Measurements from ENCODE around the gene ACO1. TPM values are rescaled to one million over a fixed set of nuclear protein-coding genes. Genes with fewer than 3 reads are reported as not detected.

ACO1 gene
- total and polyA plus RNA-seq, 2 experiments from 2014 or later, result 72.0 to 79.5 TPM

DNA sequence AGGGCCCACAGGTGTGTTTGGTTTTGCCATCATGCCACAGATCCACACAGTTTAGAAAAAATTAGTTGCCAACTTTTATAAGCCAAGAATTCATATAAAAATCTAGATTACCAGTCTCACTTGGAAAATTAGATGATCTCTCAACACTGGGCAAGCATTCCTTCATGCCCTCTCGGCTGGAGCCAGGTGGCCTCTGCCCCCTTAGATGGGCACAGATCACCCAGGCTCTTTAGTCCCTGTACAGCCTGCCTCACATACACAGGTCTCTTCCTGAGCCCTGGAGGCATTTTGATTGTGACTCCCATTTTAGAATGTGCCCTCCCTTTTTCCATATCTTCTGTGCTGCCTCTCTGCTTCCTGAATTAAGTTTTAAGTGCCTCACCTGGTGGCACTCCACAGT, 20.0 kb downstream of the ACO1 start:
- Histone ChIP-seq H3K4me3 (no peak overlapping the region), H3K79me2 (ENCODE audit: insufficient read depth) (peaks cover 49% of the 10 kb centered on the region), H3K27me3 (replicated peaks; ENCODE audit: insufficient read depth) (no peaks in the 10 kb centered on the region), H3F3A (ENCODE audit: insufficient read depth) (no peaks in the 10 kb centered on the region), H3K9me2 (ENCODE audit: insufficient read depth) (no peaks in the 10 kb centered on the region), H4K20me1 (ENCODE audit: insufficient read depth) (no peaks in the 10 kb centered on the region), H3K9ac (no peak overlapping the region), H3K4me1 (ENCODE audit: insufficient read depth) (no peaks in the 10 kb centered on the region), H3K4me2 (ENCODE audit: unreplicated experiment) (no peak overlapping the region), H2AFZ (no peak overlapping the region), H3K36me3 (ENCODE audit: low read depth) (peaks cover 40% of the 10 kb centered on the region), H3K9me3 (ENCODE audit: low read depth) (no peaks in the 10 kb centered on the region), H3K27ac (no peak overlapping the region)
- 87 to 100% methylated on average over 1 of the region's 1 CpG for WGBS, 2 experiments (ENCODE audit: low coverage in 1 of 2, low lambda C conversion rate in 2 of 2, missing lambda C conversion rate in 2 of 2)
- in situ Hi-C loops (cut with MboI), result no loop called here
- DNase-seq, result no peak
- TF ChIP-seq EZH2phosphoT487 (IDR thresholded peaks at IDR 0.05; ENCODE audit: insufficient read depth, low read depth) (no peak), EZH2 (IDR thresholded peaks at IDR 0.05; ENCODE audit: insufficient read depth, poor library complexity, severe bottlenecking) (no peak)

DNA sequence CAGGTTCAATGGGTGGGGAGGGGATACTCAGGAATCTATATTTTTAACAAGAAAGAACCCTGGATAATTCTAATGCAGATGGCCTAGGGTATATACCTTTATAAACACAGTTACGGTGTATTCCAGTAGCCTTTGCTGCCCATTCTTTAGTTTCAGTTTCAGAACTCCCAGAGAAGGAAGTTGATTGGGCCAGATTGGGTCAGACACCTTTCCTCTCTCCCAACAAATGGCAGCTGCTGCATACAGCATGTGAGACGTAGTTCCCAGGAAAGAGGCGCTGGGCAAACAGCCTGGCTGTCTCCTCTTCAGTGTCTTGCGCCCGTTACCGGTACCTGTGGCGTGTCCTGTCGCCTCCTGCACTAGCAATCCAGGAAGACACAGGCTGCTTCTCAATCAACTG, 20.4 kb downstream of the ACO1 start:
- WGBS, 2 experiments (ENCODE audit: low coverage in 1 of 2, low lambda C conversion rate in 2 of 2, missing lambda C conversion rate in 2 of 2), result 84 to 87% methylated on average over 8 of the region's 8 CpGs
- Histone ChIP-seq H3K4me1 (ENCODE audit: insufficient read depth) (no peaks in the 10 kb centered on the region), H3K27ac (no peak overlapping the region), H2AFZ (no peak overlapping the region), H3K9me3 (ENCODE audit: low read depth) (no peaks in the 10 kb centered on the region), H3K4me3 (no peak overlapping the region), H3K9ac (no peak overlapping the region), H3K79me2 (ENCODE audit: insufficient read depth) (peaks cover 46% of the 10 kb centered on the region), H3K27me3 (replicated peaks; ENCODE audit: insufficient read depth) (no peaks in the 10 kb centered on the region), H3K4me2 (ENCODE audit: unreplicated experiment) (no peak overlapping the region), H4K20me1 (ENCODE audit: insufficient read depth) (no peaks in the 10 kb centered on the region), H3K36me3 (ENCODE audit: low read depth) (peaks cover 43% of the 10 kb centered on the region), H3F3A (ENCODE audit: insufficient read depth) (no peaks in the 10 kb centered on the region), H3K9me2 (ENCODE audit: insufficient read depth) (no peaks in the 10 kb centered on the region)
- in situ Hi-C loops (cut with MboI), result no loop called here
- no peak for TF ChIP-seq EZH2phosphoT487 (IDR thresholded peaks at IDR 0.05; ENCODE audit: insufficient read depth, low read depth)
- no peak for TF ChIP-seq EZH2 (IDR thresholded peaks at IDR 0.05; ENCODE audit: insufficient read depth, poor library complexity, severe bottlenecking)
- DNase-seq, result no peak

DNA sequence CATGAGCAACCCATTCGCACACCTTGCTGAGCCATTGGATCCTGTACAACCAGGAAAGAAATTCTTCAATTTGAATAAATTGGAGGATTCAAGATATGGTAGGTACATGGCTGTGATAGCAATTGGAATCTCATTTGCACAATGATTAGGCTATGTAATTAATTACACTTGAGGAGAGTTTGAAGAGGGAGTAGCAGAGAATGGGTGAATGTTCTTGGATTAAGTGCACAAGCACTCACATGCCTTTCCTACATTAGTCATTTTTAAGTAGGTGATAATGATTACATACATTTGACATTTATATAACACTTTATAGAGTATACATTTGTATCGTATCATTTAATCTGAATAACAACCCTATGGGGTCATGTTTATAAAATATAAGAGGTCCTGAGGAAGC, 21.1 kb downstream of the ACO1 start:
- DNase-seq, result no peak
- in situ Hi-C loops (cut with MboI), result no loop called here
- no peak for TF ChIP-seq EZH2 (IDR thresholded peaks at IDR 0.05; ENCODE audit: insufficient read depth, poor library complexity, severe bottlenecking)
- no peak for TF ChIP-seq EZH2phosphoT487 (IDR thresholded peaks at IDR 0.05; ENCODE audit: insufficient read depth, low read depth)

DNA sequence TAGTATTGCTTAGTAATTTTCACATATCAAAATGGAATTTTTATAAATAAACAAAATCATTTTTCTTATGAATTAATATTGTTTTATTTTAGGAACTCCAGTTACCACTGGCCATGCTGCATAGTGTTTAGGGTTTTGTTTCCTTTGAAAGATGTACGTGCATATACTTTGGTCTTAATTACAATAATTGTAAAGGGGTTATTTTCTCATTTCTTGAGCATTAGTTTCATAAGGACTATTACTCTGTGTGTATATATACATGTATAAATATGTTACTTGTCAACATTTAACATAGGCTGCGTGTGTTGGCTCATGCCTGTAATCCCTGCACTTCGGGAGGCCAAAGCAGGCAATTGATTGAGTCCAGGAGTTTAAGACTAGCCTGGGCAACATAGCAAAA, 21.6 kb downstream of the ACO1 start:
- in situ Hi-C loops (cut with MboI), result no loop called here
- Histone ChIP-seq H2AFZ (no peak overlapping the region), H4K20me1 (ENCODE audit: insufficient read depth) (no peaks in the 10 kb centered on the region), H3K9me3 (ENCODE audit: low read depth) (no peaks in the 10 kb centered on the region), H3F3A (ENCODE audit: insufficient read depth) (no peaks in the 10 kb centered on the region), H3K9ac (no peak overlapping the region), H3K27me3 (replicated peaks; ENCODE audit: insufficient read depth) (no peaks in the 10 kb centered on the region), H3K4me2 (ENCODE audit: unreplicated experiment) (no peak overlapping the region), H3K9me2 (ENCODE audit: insufficient read depth) (no peaks in the 10 kb centered on the region), H3K79me2 (ENCODE audit: insufficient read depth) (peaks cover 35% of the 10 kb centered on the region), H3K27ac (no peak overlapping the region), H3K36me3 (ENCODE audit: low read depth) (peaks cover 47% of the 10 kb centered on the region), H3K4me3 (no peak overlapping the region), H3K4me1 (ENCODE audit: insufficient read depth) (no peaks in the 10 kb centered on the region)
- WGBS, 2 experiments (ENCODE audit: low coverage in 1 of 2, low lambda C conversion rate in 2 of 2, missing lambda C conversion rate in 2 of 2), result 97 to 99% methylated on average over 3 of the region's 3 CpGs
- no peak for DNase-seq
- no peak for TF ChIP-seq EZH2phosphoT487 (IDR thresholded peaks at IDR 0.05; ENCODE audit: insufficient read depth, low read depth)

More for the DNA sequence above, 21.1 kb downstream of the ACO1 start:
- H3K79me2 ChIP-seq (ENCODE audit: insufficient read depth), result peaks cover 40% of the 10 kb centered on the region
- no peak overlapping the region for H3K9ac ChIP-seq
- no peaks in the 10 kb centered on the region for H3K9me2 ChIP-seq (ENCODE audit: insufficient read depth)
- H4K20me1 ChIP-seq (ENCODE audit: insufficient read depth), result no peaks in the 10 kb centered on the region
- H3K9me3 ChIP-seq (ENCODE audit: low read depth), result no peaks in the 10 kb centered on the region
- no peak overlapping the region for H2AFZ ChIP-seq
- H3K4me1 ChIP-seq (ENCODE audit: insufficient read depth), result no peaks in the 10 kb centered on the region
- H3K4me3 ChIP-seq, result no peak overlapping the region
- peaks cover 45% of the 10 kb centered on the region for H3K36me3 ChIP-seq (ENCODE audit: low read depth)
- WGBS, 2 experiments (ENCODE audit: low coverage in 1 of 2, low lambda C conversion rate in 2 of 2, missing lambda C conversion rate in 2 of 2), result 97 to 100% methylated on average over 2 of the region's 2 CpGs
- H3F3A ChIP-seq (ENCODE audit: insufficient read depth), result no peaks in the 10 kb centered on the region
- H3K27me3 ChIP-seq (replicated peaks; ENCODE audit: insufficient read depth), result no peaks in the 10 kb centered on the region
- H3K4me2 ChIP-seq (ENCODE audit: unreplicated experiment), result no peak overlapping the region
- no peak overlapping the region for H3K27ac ChIP-seq

DNA sequence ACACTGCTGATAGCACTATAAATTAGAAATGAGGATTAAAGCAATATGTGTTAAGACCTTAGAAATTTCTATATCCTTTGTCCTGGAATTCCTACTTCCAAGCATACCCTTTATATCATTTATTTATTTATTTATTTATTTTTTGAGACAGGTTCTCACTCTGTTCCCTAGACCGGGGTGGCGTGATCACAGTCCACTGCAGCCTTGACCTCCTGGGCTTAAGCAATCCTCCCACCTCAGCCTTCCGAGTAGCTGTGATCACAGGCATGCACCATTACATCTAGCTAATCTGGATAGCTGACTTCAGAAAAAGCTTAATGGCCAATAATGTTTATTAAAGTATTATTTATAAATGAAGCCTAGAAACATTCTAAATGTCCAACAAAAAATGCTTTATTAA, 27.3 kb downstream of the ACO1 start:
- no peaks in the 10 kb centered on the region for H3K27me3 ChIP-seq (replicated peaks; ENCODE audit: insufficient read depth)
- H4K20me1 ChIP-seq (ENCODE audit: insufficient read depth), result no peaks in the 10 kb centered on the region
- no peak overlapping the region for H3K27ac ChIP-seq
- H3K9ac ChIP-seq, result no peak overlapping the region
- no peaks in the 10 kb centered on the region for H3K9me2 ChIP-seq (ENCODE audit: insufficient read depth)
- H3K4me3 ChIP-seq, result no peak overlapping the region
- no peaks in the 10 kb centered on the region for H3K9me3 ChIP-seq (ENCODE audit: low read depth)
- no peak for DNase-seq
- peaks cover 46% of the 10 kb centered on the region; the same call in 1 of the 2 replicates for H3K36me3 ChIP-seq (ENCODE audit: low read depth)
- WGBS, 2 experiments (ENCODE audit: low coverage in 1 of 2, low lambda C conversion rate in 2 of 2, missing lambda C conversion rate in 2 of 2), result 98 to 99% methylated on average over 3 of the region's 3 CpGs
- in situ Hi-C loops (cut with MboI), result no loop called here
- TF ChIP-seq EZH2 (IDR thresholded peaks at IDR 0.05; ENCODE audit: insufficient read depth, poor library complexity, severe bottlenecking) (no peak), EZH2phosphoT487 (IDR thresholded peaks at IDR 0.05; ENCODE audit: insufficient read depth, low read depth) (no peak)
- H3K4me1 ChIP-seq (ENCODE audit: insufficient read depth), result no peaks in the 10 kb centered on the region
- H3K4me2 ChIP-seq (ENCODE audit: unreplicated experiment), result no peak overlapping the region
- no peaks in the 10 kb centered on the region for H3K79me2 ChIP-seq (ENCODE audit: insufficient read depth)
- H2AFZ ChIP-seq, result no peak overlapping the region
- H3F3A ChIP-seq (ENCODE audit: insufficient read depth), result no peaks in the 10 kb centered on the region

All from GM23248 (cell line).